ENCODE measurements around the gene PGRMC2. TPM values are rescaled to one million over a fixed set of nuclear protein-coding genes. Genes with fewer than 3 reads are reported as not detected.

PGRMC2 gene, protein sequence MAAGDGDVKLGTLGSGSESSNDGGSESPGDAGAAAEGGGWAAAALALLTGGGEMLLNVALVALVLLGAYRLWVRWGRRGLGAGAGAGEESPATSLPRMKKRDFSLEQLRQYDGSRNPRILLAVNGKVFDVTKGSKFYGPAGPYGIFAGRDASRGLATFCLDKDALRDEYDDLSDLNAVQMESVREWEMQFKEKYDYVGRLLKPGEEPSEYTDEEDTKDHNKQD
- 13.0 and 17.5 TPM in 2 replicates for total RNA-seq

DNA sequence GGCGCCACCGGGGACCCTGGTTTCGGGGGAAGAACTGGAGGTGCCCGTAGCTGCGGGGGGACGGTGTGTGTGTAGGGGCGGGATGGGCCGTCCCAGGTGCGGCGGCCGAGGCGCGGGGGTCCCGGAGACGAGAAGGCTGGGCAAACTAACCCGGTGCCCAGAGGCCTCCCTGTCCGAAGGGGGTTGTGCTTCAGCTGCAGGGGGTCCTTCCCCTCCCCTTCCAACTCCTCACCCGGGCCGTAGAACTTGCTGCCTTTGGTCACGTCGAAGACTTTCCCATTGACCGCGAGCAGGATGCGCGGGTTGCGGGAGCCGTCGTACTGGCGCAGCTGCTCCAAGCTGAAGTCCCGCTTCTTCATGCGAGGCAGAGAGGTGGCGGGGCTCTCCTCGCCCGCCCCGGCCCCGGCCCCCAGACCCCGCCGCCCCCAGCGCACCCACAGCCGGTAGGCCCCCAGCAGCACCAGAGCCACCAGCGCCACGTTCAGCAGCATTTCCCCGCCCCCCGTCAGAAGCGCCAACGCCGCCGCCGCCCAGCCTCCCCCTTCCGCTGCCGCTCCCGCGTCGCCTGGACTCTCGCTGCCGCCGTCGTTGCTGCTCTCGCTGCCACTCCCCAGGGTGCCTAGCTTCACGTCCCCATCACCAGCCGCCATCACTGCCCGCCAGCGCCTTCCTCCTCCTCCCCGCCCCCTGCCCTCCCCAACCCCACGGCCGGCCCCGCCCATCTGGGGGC is at the start of gene PGRMC2:
Gene PGRMC2, minus strand, starts transcription at position 673 of the 730 bp plus-strand sequence. Its CDS starts 23 bp downstream, at position 650.

Other genes with a start within 250 kb of the PGRMC2 start
- 29.4 and 33.7 TPM in 2 replicates for gene LARP1B, start 226.5 kb downstream of the PGRMC2 start, total RNA-seq